NCI-H69 (cell line): ENCODE data around the gene ANAPC2.
A peak's percentile ranks its signal among the peaks of the same experiment; 100 is the strongest.
"Not testable (repeated sequence)": the region's sequence is repeated elsewhere in the genome, so short reads cannot be mapped to it uniquely, and the experiment has no call there.

ENCODE experiments used
- DNase-seq: peaks from one replicate; lab custom pipeline; 2025; lab: John Stamatoyannopoulos, UW

The ANAPC2 gene

DNA sequence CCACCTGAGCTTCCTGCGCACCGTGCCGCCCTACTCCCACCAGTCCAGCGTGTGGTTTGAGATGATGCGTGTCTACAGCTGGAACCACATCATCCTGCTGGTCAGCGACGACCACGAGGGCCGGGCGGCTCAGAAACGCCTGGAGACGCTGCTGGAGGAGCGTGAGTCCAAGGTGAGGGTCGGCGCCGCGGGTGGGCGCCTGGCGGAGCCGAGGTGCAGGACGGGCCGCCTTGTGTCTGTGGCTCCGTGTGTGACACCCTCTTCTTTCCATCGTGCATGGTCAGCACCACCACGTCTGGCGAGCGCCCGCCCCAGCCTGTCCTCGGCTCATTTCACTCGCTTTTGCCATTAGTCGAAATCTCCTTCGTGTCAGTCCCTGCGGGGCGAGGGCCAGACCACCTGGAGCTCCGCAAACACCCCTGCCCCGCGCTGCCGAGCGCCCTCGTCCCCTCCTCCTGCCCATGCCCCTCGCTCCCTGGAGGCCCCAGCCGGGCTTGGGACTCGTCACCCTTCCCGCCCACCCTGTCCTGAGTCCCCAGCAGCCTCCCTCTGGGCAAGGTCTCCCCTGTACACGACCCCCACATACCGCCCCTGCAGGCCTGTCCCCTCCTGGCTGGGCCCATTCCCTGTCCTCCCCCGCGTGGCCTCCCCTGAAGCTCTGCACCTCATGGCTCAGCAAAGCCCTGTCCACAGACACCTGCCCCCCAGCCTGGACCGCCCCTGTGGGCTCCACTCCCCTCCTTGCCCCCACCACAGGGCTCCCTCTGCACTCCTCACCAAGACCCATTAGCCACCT lies 42.4 kb downstream of the ANAPC2 start:
- no peak for DNase-seq

DNA sequence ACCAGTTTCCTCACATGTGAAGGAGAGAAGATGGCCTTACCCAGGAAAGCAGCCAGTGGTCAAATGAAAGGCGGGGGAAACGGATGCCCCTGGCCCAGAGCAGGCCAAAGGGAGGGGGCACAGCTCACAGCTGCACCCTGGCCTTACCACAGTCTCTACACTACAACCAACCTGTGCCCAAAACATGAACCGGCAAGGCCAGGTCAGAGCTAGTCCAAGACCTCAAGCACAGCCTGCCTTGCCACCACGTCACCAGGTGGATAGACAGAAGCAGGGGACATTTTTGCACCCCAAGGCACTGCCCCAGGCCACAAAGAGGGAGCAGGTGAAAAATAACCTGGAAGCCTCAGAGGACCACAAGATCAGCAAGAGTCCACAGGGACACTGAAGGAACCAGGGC lies 44.9 kb downstream of the ANAPC2 start:
- DNase-seq, result no peak

DNA sequence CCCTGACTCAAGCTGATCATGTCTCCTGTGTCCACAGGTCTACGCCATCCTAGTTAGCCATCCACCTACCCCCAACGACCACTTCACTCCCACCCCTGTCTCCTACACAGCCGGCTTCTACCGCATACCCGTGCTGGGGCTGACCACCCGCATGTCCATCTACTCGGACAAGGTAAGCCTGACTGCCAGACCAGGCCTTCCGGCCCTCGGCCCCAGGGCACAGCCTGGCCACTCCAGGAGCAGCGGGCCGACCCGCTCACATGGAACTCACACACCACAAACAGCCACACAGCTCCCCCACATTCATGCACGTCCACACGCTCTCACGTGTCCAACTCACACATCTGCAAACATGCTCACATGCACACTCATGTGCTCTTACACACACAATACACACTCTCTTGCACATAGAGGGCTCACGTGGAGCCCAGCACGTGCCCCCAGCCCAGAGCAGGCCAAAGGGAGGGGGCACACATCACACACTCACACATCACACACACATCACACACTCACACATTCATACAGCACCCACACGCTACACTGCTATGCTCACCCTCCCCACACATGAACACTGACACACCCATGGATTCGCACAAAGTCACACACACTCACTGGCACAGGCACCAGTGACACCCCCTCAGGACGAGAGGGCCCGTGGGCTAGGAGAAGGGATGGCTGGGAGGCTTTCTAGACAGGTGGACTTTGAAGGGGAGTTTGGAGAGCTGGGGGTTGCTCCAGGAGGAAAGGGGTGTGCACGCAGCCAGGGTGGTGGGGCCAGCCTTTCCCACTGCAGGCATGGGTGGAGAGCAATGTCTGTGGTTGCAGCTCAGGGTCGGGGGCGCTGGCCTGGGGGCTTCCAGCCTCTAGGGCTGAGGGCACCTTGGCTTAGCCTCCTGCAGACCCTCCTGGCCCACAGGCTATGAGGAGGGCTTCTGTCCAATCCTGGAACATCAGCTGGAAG lies 46.1 kb downstream of the ANAPC2 start:
- no peak for DNase-seq

DNA sequence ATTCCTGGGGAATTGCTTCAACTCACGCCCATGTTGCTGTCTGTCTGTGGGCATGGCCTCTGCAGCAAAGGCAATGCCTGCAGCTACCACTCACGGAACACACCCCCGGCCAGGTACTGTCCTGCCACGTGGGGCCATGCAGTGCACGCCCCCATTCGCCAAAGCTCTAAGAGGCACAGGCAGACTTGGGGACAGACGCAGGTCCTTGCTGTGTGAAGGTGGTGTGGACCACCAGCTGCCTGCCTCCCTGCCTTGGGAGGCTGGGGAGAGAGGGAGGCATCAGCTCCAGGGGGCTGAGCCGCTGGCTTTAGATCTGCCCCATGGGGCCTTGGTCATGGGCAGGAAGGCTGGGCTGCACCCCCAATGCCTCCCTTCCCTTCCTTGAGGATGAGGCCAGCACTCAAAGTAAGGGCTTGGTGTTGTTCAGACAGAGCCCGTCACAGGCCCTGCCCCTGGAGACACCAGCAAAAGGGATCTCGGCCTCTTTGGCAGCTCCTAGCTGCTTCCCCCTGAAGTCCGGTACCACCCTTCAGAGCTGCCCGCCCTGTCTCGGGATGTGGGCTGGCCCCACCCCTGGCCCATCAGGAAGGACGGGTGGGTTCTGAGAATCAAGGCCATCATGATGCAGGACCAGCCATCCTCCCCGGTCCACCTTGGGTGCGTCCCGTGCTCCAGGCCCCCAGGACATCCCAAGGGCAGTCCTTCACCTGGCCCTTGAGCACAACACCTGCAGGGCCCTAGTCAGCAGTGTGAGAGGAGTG lies 47.1 kb downstream of the ANAPC2 start:
- no peak for DNase-seq

DNA sequence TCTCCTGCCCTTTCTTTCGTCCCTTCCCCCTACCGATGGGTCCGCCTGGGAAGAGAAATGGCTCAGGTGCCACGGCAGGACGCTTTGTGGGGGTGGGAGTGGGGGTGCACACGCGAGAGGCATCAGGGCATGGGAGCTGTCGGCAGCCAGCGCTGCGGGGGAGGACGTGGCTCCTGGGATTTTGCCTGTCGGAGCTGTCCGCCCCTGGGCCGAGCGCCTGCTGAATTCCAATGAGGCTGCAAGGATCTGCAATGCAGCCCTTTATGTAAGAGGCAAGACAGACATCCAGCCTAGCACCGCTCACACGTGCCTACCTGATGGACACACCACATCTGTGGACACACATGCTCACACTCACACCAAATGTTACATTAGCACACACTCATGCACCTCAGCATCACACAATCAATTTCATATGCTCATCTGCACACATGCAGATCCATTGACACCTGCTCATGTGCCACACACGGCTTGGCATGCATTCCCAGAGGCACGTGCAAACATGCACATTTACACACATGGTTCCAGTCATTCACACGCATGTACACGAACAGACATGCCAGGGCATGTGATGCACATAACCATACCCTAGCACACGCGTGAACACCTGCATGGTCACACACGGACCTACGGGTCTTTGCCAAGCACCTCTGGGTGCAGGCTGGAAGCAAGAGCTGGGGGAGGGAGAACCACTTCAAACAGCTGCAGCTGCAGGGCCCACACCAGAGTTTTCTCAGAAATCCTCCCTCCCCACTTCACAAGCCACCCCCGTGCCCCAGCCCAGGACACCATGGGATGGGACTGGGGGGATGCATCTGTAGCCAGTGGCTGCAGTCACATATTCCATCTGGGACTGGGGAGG lies 48.0 kb downstream of the ANAPC2 start:
- no peak for DNase-seq

DNA sequence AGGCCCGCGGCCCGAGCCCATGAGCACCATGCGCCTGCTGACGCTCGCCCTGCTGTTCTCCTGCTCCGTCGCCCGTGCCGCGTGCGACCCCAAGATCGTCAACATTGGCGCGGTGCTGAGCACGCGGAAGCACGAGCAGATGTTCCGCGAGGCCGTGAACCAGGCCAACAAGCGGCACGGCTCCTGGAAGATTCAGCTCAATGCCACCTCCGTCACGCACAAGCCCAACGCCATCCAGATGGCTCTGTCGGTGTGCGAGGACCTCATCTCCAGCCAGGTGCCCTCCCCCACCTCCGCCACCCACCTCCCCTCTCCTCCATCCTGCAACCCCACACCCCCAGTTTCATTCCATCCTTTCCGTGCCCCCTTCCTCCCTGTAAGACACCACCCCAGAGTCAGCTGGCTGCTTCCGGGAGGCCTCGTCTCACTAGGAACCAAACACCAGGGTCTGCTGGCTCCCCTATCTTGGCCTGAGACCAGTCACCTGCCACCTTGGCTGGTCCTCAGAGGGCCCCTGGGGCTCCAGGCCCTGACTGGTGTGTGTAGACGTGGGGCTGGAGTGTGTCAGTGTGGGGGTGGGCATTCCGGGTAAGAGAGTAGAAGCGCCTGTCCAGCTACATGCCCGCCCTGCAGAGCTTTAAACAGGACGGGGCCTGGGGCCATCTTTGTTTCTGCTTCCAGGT lies 48.8 kb downstream of the ANAPC2 start:
- peak; percentile 38 for DNase-seq

DNA sequence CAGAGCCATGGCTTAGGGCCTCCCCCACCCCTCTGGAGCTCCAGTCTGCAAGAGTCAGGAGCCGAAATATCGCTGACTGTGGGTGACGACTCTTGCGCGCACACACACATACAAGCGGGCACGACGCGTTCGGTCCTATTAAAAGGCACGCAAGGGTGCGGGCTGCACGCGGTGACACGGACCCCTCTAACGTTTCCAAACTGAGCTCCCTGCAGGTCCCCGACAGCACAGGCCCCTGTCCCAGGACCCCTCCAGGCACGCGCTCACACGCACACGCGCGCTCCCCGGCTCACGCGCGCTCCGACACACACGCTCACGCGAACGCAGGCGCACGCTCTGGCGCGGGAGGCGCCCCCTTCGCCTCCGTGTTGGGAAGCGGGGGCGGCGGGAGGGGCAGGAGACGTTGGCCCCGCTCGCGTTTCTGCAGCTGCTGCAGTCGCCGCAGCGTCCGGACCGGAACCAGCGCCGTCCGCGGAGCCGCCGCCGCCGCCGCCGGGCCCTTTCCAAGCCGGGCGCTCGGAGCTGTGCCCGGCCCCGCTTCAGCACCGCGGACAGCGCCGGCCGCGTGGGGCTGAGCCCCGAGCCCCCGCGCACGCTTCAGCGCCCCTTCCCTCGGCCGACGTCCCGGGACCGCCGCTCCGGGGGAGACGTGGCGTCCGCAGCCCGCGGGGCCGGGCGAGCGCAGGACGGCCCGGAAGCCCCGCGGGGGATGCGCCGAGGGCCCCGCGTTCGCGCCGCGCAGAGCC lies 49.5 kb downstream of the ANAPC2 start, which contains the start of gene GRIN1:
Gene GRIN1, plus strand, starts transcription at position 433 of the 746 bp plus-strand sequence. CDS start 333 bp downstream, outside the sequence.
- DNase-seq, result peak; percentile 60

DNA sequence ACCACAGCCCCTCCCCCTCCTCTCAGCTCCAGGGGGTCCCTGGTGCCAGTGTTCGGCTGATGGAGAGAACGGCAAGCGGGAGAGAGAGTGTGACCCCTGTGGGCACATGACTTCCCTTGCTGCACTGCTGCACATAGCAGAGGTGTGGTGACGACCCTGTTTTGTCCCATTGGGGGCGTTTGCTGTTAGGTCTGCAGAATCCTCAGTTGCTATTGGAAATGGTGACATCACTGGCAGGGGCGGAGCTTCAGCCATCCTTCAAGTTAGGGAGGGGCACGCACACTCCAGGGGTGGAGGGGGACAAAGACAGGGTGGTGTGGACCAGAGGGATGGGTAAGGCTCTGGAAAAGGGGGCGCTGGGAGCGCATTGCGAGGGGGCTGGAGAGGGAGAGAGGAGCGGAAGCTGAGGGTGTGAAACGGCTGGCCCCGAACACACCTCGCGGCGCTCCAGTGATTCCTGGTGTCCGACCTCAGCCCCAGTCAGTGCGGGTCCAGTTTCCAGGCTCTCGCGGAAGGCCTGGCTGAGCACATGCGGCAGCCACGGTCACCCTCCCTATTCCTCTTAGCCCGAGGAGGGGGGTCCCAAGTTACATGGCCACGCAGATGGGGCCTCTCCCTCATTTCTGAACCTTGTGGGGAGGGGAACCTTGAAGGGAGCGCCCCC lies 50.2 kb downstream of the ANAPC2 start:
- DNase-seq, result peak; percentile 80

DNA sequence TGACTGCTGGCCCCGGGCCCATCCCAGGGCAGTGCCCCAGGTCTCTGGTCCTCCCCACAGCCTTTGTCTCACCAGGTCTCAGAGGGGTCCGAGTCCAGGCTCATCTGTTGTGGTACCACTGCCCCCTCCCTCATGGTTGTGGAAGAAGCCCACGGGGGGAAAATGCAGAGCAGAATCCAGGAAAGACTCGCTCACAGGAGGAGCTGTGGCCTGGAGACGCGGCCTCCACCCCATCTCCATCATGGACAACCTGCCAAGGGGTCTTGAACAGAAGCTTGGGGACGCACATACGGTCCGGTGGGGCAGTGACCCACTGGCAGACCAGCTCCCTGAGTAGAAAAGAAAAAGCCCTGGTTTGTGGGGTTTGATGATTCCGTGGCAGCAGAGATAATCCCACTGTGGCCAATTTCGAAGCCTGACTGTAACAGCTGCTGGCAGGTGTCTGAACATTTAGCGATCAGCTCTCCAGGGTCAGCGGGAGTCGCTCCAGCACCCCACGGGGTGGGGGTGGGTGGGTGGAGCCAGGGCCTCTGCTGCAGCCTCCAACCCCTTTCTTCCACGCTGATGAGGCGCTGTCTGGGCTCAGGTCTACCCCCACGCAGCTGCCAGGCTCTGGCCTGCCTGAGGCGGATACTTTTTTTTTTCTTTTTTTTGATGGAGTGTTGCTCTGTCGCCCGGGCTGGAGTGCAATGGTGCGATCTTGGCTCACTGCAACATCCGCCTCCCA lies 51.3 kb downstream of the ANAPC2 start:
- peak; percentile 85 for DNase-seq

DNA sequence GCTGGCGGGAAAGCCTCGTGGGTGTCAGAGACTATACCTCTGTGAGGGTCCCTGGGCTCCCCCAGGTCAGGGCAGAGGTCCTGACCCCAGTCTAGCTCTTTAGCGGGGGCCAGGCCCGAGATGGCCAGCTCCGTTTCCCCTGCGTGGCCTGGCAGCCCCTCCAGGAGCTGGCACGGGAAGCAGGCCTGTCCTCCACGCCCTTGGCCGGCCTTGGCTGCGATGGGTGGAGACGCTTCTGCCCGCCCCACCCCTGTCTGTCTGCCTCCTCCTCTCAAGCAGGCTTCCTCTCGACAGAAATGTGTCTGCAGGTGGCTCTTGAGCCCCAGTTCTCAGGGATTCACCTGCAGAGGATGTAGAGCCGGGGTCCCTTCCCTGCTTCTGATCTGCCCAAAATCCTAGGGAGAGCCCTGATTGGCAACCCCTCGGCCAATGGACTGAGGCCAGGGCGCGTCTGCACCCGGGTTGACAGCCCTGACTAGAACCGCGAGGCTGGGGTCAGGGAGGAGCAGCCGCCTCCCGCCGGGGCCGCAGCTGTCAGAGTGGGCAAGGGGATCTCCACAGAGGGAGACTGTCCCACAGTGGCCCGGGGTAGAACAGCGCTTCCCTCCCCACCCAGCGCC lies 52.0 kb downstream of the ANAPC2 start:
- DNase-seq, result peak; percentile 79

DNA sequence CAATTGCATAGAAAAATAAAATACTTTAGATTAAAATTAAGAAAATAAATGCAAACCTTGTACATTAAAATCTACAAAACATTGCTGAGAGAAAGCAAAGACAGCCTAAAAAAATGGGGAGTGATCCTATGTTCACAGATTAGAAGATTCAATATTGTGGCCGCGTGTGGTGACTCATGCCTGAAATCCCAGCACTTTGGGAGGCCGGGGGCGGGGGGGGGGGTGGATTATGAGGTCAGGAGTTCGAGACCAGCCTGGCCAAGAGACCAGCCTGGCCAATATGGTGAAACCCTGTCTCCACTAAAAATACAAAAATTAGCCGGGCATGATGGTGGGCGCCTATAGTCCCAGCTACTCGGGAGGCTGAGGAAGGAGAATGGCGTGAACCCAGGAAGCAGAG lies 53.2 kb downstream of the ANAPC2 start:
- DNase-seq, result not testable (repeated sequence)

DNA sequence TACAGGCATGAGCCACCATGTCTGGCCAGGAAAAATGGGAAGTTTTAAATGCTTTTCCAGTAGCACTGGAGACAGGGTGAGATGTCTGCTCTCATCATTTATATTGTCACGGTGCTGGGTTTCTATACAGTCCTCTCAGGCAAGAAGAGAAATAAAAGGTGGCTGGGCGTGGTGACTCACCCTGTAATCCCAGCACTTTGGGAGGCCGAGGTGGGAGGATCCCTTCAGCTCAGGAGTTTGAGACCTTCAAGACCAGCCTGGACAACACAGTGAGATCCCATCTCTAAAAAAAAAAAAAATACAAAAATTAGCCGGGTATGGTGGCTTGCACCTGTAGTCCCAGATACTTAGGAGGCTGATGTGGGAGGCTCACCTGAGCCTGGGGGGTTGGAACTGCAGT lies 54.2 kb downstream of the ANAPC2 start:
- no peak for DNase-seq

DNA sequence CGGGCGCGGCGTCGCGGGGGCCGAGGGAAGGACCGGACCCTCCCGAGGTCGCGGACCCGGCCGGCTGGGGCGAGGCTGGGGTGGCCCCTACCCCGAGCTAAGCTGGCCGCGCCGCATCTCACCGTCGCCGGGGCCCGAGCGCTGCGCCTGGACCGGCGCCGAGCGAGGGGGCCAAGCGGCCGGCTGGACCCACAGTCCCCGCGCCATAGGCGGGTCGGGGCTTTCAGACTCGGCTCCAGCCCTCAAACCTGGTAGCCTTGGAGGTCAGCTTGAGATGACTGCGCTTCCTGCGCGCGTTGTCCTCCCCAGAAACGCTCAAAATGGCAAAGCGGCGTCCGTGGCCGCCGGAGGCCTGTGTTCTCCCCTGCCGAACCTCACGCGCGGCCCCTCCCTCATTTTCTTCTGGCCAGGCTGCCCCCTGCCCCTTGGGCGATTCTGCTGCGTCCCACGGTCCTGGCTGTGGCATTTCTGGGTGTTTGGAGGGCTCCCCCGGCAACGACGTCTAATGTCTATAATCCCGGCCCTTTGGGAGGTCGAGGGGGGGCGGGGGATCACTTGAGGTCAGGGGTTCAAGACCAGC lies 58.1 kb downstream of the ANAPC2 start:
- DNase-seq, result peak; percentile 59

DNA sequence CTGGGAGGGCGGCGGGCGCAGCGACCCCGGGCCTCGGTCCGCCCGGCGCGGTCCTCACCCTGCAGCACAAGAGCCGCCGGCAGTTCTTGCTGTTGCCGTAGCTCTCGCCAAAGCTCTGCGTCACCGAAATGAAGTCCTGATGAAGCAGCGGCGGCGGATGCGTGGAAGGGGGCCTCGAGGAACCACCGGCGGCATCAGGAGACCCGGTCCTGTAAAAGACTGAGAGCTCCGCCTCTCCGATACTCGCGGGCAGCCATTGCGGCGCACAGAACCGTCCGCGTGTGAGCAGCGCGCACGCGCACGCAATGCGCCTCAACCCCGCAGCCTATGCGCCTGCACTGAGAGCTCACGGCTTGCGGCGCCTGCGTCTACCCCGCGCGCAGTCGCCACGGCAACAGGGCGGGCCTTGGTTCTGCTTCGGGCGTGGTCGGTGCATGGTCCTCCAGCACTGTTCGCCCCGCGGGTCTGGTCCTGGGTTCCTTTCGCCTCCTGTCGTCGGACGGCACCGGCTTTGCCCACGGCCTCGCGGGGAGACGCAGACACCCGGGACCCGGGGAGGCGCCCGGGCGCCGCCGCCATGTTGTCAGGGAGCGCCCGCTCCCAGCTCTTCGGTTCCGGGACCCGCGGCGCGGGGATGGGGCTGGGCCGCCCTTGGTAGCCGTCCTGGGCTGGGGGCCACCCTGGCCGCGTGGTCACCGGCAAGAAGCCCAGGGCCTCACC lies 58.7 kb downstream of the ANAPC2 start:
- DNase-seq, result peak; percentile 97

DNA sequence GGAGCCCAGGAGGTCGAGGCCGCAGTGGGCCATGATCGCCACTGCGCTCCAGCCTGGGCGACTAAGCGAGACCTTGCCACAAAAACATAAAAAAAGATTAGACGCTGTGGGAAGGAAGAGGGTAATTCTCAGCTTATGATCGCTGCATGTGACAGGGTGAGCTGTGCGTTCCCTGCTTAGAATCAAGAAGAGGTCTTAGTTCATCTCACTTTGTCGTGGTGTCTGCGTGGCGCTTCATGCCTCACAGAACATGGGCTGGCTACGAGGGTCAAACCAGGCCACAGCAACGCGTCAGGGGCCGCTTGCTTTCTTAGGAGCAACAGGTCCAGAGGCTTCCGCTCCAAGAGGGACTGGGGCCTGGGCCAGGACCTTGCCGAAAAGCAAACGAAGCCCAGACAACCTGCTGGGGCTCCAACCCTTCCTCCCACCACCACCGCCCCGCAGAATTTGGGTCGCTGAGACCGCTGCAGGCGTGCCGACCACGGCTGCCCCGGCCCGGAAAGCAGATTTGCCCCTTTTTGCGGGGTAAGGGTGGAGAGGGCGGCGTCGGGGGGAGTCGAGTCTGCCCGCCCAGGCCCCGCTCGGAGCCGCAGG lies 59.4 kb downstream of the ANAPC2 start:
- peak; percentile 37 for DNase-seq

DNA sequence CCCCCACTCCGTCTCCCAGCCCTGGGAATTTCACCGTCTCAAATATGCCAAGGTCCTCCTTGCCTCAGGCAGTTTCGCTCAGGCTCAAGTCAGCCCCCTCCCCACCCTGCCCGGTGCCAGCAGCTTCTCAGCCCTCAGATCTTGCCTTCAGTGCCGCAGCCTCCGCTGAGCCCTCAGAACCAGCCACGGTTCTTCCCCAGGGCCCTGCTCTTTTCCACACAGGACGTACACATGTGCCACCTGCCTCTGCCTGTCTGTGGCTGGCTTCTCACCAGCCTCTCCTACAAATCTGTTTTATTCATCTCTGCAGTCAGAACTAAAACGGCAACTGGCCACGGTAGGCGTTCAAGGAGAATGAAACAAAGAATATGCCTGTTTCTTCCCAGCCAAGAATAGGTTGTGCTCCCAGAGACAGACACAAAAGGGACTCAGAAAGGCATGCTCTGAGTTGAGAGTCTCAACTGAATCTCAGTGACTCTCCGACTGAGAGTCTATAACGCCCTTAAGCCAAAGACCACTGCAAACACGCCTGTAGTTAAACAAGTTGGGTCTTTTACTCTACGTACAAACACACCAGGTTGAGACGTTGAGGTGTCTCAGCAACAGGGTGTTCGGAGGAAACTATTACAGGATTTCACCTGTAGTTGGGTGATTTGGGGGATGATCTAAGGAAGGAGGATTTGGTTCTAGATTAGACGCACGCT lies 60.0 kb downstream of the ANAPC2 start:
- DNase-seq, result no peak
